ENCODE data around the gene IMPG1. TPM values are rescaled to one million over a fixed set of nuclear protein-coding genes. Genes with fewer than 3 reads are reported as not detected.

Gene IMPG1
- total RNA-seq, 1 donor from 2014 or later: not detected

- Mint-ChIP-seq H3K4me1 (ENCODE audit: unreplicated experiment) (no peaks in the 10 kb centered on the region), H3K27ac (ENCODE audit: unreplicated experiment) (no peak overlapping the region), H3K27me3 (ENCODE audit: unreplicated experiment) (peaks cover 15% of the 10 kb centered on the region)
Observed at GRCh38 chr6:75963569-75963968, 108.9 kb downstream of the IMPG1 start.

GRCh38 chr6:75952128-75952527, 120.3 kb downstream of the IMPG1 start:
- no peaks in the 10 kb centered on the region for H3K4me1 Mint-ChIP-seq (ENCODE audit: unreplicated experiment)
- DNase-seq (ENCODE audit: extremely low spot score, unreplicated experiment): no peak
- H3K27me3 Mint-ChIP-seq (ENCODE audit: unreplicated experiment): peaks cover 55% of the 10 kb centered on the region
- no peaks in the 10 kb centered on the region for H3K9me3 Mint-ChIP-seq (ENCODE audit: unreplicated experiment)
- no peak for TF ChIP-seq CTCF (IDR thresholded peaks at IDR 0.05)
- H3K36me3 Mint-ChIP-seq (ENCODE audit: unreplicated experiment): no peaks in the 10 kb centered on the region
- H3K27ac Mint-ChIP-seq (ENCODE audit: unreplicated experiment): no peak overlapping the region
- no peak overlapping the region for H3K4me3 Mint-ChIP-seq (ENCODE audit: unreplicated experiment)

More at GRCh38 chr6:75963569-75963968, 108.9 kb downstream of the IMPG1 start:
- no peak for DNase-seq (ENCODE audit: extremely low spot score, unreplicated experiment)
- TF ChIP-seq CTCF (IDR thresholded peaks at IDR 0.05): no peak
- Mint-ChIP-seq H3K4me3 (ENCODE audit: unreplicated experiment) (no peak overlapping the region), H3K36me3 (ENCODE audit: unreplicated experiment) (no peaks in the 10 kb centered on the region), H3K9me3 (ENCODE audit: unreplicated experiment) (no peaks in the 10 kb centered on the region)

GRCh38 chr6:75947935-75948334, 124.5 kb downstream of the IMPG1 start:
- Mint-ChIP-seq H3K4me1 (ENCODE audit: unreplicated experiment) (no peaks in the 10 kb centered on the region), H3K27ac (ENCODE audit: unreplicated experiment) (no peak overlapping the region), H3K27me3 (ENCODE audit: unreplicated experiment) (peaks cover 65% of the 10 kb centered on the region), H3K9me3 (ENCODE audit: unreplicated experiment) (no peaks in the 10 kb centered on the region), H3K4me3 (ENCODE audit: unreplicated experiment) (no peak overlapping the region), H3K36me3 (ENCODE audit: unreplicated experiment) (no peaks in the 10 kb centered on the region)
- TF ChIP-seq CTCF (IDR thresholded peaks at IDR 0.05): no peak
- DNase-seq (ENCODE audit: extremely low spot score, unreplicated experiment): no peak

GRCh38 chr6:75946146-75946831, 126.2 kb downstream of the IMPG1 start:
- no peak for TF ChIP-seq CTCF (IDR thresholded peaks at IDR 0.05)
- DNase-seq (ENCODE audit: extremely low spot score, unreplicated experiment): no peak
- no peaks in the 10 kb centered on the region for H3K9me3 Mint-ChIP-seq (ENCODE audit: unreplicated experiment)
- peaks cover 75% of the 10 kb centered on the region for H3K27me3 Mint-ChIP-seq (ENCODE audit: unreplicated experiment)
- no peaks in the 10 kb centered on the region for H3K4me1 Mint-ChIP-seq (ENCODE audit: unreplicated experiment)
- H3K4me3 Mint-ChIP-seq (ENCODE audit: unreplicated experiment): no peak overlapping the region
- no peak overlapping the region for H3K27ac Mint-ChIP-seq (ENCODE audit: unreplicated experiment)
- no peaks in the 10 kb centered on the region for H3K36me3 Mint-ChIP-seq (ENCODE audit: unreplicated experiment)

- DNase-seq (ENCODE audit: extremely low spot score, unreplicated experiment): no peak
- Mint-ChIP-seq H3K4me3 (ENCODE audit: unreplicated experiment) (no peak overlapping the region), H3K36me3 (ENCODE audit: unreplicated experiment) (no peaks in the 10 kb centered on the region), H3K4me1 (ENCODE audit: unreplicated experiment) (no peaks in the 10 kb centered on the region), H3K27me3 (ENCODE audit: unreplicated experiment) (peaks cover 72% of the 10 kb centered on the region), H3K27ac (ENCODE audit: unreplicated experiment) (no peak overlapping the region), H3K9me3 (ENCODE audit: unreplicated experiment) (no peaks in the 10 kb centered on the region)
- no peak for TF ChIP-seq CTCF (IDR thresholded peaks at IDR 0.05)
Observed at GRCh38 chr6:75943381-75943780, 129.1 kb downstream of the IMPG1 start.
